Skeletal muscle cell (primary cell): Measurements from ENCODE around the gene SLC30A1.
"Not testable (repeated sequence)": the region's sequence is repeated elsewhere in the genome, so short reads cannot be mapped to it uniquely, and the experiment has no call there.

Experiments used
- DNase-seq: peaks from one replicate; pipeline ENCODE4 v3.0.0-alpha.2; 2010; ENCODE audit warnings: low read depth
- H3K4me3 ChIP-seq: 2 replicates; pipeline ENCODE4 v1.5.1; 2011; ENCODE audit warnings: low read depth, mild to moderate bottlenecking, control low read depth, low read length, moderate library complexity

The SLC30A1 gene

GRCh38 chr1:211557894-211558625 is 20.9 kb downstream of the SLC30A1 start:
- DNase-seq, result no peak
- H3K4me3 ChIP-seq, result no peak overlapping the region

GRCh38 chr1:211553549-211553948 is 25.4 kb downstream of the SLC30A1 start:
- H3K4me3 ChIP-seq, result no peak overlapping the region
- DNase-seq, result no peak

GRCh38 chr1:211551638-211552460 is 27.1 kb downstream of the SLC30A1 start:
- no peak overlapping the region for H3K4me3 ChIP-seq
- peak; percentile 35 for DNase-seq

- DNase-seq, result no peak
- H3K4me3 ChIP-seq, result no peak overlapping the region
Observed at GRCh38 chr1:211549092-211549711, 29.8 kb downstream of the SLC30A1 start.

GRCh38 chr1:211548321-211549091 is 30.5 kb downstream of the SLC30A1 start:
- no peak overlapping the region for H3K4me3 ChIP-seq
- no peak for DNase-seq

- DNase-seq, result no peak
- H3K4me3 ChIP-seq, result no peak overlapping the region
Observed at GRCh38 chr1:211547710-211548109, 31.3 kb downstream of the SLC30A1 start.

GRCh38 chr1:211546543-211546942 is 32.4 kb downstream of the SLC30A1 start:
- no peak for DNase-seq
- H3K4me3 ChIP-seq, result no peak overlapping the region

- DNase-seq, result no peak
- no peak overlapping the region for H3K4me3 ChIP-seq
Observed at GRCh38 chr1:211543025-211543424, 35.9 kb downstream of the SLC30A1 start.

GRCh38 chr1:211541720-211542477 is 37.1 kb downstream of the SLC30A1 start:
- H3K4me3 ChIP-seq, result no peak overlapping the region
- DNase-seq, result peak; percentile 10

GRCh38 chr1:211541278-211541677 is 37.7 kb downstream of the SLC30A1 start:
- DNase-seq, result no peak
- H3K4me3 ChIP-seq, result no peak overlapping the region

GRCh38 chr1:211540824-211541223 is 38.1 kb downstream of the SLC30A1 start:
- DNase-seq, H3K4me3 ChIP-seq: not testable (repeated sequence)

GRCh38 chr1:211538287-211538686 is 40.7 kb downstream of the SLC30A1 start:
- no peak overlapping the region for H3K4me3 ChIP-seq
- no peak for DNase-seq

- no peak overlapping the region for H3K4me3 ChIP-seq
- no peak for DNase-seq
Observed at GRCh38 chr1:211537253-211537652, 41.7 kb downstream of the SLC30A1 start.

GRCh38 chr1:211536606-211537005 is 42.4 kb downstream of the SLC30A1 start:
- H3K4me3 ChIP-seq, result no peak overlapping the region
- no peak for DNase-seq

GRCh38 chr1:211535346-211535745 is 43.6 kb downstream of the SLC30A1 start:
- H3K4me3 ChIP-seq, result no peak overlapping the region
- no peak for DNase-seq

GRCh38 chr1:211534545-211535291 is 44.2 kb downstream of the SLC30A1 start:
- H3K4me3 ChIP-seq, result no peak overlapping the region
- no peak for DNase-seq

- H3K4me3 ChIP-seq, result no peak overlapping the region
- DNase-seq, result no peak
Observed at GRCh38 chr1:211532088-211532444, 46.9 kb downstream of the SLC30A1 start.
